NCI-H526 treated with DMSO at 0.1 percent for 48 hours (cell line): ENCODE results near the gene CAPN9.
"Not testable (repeated sequence)": the region's sequence is repeated elsewhere in the genome, so short reads cannot be mapped to it uniquely, and the experiment has no call there.

ENCODE experiments used
- DNase-seq: peaks from one replicate; lab custom pipeline; 2025; lab: John Stamatoyannopoulos, UW

CAPN9 gene, protein sequence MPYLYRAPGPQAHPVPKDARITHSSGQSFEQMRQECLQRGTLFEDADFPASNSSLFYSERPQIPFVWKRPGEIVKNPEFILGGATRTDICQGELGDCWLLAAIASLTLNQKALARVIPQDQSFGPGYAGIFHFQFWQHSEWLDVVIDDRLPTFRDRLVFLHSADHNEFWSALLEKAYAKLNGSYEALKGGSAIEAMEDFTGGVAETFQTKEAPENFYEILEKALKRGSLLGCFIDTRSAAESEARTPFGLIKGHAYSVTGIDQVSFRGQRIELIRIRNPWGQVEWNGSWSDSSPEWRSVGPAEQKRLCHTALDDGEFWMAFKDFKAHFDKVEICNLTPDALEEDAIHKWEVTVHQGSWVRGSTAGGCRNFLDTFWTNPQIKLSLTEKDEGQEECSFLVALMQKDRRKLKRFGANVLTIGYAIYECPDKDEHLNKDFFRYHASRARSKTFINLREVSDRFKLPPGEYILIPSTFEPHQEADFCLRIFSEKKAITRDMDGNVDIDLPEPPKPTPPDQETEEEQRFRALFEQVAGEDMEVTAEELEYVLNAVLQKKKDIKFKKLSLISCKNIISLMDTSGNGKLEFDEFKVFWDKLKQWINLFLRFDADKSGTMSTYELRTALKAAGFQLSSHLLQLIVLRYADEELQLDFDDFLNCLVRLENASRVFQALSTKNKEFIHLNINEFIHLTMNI

DNA sequence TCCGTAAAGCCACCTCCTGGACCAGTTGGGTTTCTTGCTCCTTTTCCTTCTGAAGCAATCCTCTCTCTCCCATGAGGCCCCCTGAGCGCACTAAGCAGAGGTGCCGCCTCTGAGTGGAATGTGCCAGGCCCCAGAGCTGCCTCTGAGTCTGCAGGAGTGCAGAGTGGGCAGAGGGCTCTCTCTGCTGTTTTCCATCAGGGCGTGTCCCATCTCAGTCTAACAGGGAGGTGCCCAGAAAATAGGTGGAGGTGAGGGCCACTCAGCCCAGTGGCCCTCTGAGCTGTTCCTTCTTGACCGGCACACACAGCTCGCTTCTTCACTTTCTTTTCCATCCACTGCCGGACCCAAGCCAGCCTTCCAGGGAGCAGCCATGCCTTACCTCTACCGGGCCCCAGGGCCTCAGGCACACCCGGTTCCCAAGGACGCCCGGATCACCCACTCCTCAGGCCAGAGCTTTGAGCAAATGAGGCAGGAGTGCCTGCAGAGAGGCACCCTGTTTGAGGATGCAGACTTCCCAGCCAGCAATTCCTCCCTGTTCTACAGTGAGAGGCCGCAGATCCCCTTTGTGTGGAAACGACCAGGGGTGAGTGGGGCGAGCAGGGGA is at the start of gene CAPN9:
Gene CAPN9 (plus strand): TSS at position 262 of the 604 bp plus-strand sequence. CDS start 109 bp downstream, at position 371.
- no peak for DNase-seq

DNA sequence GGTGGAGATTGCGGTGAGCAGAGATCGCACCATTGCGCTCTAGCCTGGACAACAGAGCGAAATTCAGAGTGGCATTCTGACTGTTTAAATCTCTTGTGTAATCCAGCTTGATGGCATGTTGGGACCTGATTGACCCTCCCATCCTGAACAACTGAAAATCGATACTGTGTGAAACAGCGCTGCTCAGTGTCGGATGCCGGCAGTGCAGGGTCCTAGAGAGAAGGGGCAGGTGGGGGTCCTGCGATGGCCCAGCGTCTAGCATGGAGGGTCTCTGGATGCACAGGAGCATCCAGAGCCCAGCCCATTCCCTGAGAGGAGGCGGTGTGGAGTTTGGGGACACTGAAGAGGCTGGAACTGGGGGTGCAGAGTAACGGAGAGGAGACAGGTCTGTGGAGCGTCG is 49.1 kb upstream of the CAPN9 start:
- DNase-seq = no peak

DNA sequence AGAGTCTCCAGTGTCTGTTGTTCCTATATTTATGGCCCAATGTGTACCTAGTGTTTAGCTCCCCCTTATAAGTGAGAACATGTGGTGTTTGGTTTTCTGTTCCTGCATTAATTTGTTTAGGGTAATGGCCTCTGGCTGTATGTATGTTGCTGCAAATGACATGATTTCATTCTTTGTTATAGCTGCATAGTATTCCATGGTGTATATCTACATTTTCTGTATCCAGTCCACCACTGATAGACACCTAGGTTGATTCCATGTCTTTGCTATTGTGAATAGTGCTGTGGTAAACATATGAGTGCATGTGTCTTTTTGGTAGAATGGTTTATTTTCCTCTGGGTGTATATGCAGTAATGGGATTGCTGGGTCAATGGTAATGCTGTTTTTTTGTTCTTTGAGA is 48.2 kb upstream of the CAPN9 start:
- DNase-seq = not testable (repeated sequence)

DNA sequence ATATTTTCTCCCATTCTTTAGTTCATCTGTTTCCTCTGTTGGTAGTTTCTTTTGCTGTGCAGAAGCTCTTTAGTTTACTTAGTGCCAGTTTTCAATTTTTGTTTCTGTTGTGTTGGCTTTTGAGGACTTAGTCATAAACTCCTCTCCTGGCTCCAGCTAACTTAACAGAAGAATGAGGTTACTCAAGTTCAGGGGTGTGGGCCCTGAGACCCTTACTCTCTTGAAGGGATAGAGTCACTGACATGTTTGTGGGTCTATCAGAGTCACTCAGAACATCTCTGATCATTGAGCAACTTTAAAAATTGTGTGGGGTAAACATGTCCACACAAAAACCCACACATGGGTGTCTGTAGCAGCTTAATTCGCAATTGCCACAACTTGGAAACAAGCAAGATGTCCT is 47.5 kb upstream of the CAPN9 start:
- DNase-seq = no peak

DNA sequence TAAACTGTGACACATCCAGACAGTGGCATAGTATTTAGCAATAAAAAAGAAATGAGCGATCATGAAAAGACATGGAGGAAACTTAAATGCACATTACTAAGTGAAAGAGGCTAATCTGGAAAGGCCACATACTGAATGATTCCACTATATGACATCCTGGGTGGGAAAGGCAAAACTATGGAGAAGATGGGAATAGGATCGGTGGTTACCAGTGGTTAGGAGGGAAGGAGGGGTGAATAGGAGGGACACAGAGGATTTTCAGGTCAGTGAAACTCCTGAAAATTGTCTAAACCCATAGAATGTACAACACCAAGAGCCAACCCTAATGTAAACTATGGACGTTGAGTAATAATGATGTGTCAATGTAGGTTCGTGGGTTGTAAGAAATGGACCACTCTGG is 47.1 kb upstream of the CAPN9 start:
- no peak for DNase-seq

DNA sequence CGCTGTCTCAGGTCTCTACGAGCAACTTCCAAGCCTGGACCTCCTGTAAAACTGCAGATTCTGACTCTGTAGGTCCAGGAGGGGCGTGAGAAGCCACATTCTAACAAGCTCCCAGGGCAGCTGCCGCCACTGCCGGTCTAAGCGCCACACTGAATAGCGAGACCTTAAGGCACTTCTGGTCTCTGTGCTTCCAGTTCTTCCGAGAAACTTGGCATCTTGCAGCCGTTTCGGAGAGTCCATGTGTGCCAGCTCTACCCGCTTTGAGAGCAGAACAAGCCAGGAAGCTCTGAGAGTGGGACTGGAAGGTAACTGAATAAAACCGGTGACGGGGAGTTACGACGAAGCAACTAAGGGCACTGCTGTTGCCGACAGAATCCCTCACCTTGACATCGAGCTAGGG is 45.8 kb upstream of the CAPN9 start:
- no peak for DNase-seq

DNA sequence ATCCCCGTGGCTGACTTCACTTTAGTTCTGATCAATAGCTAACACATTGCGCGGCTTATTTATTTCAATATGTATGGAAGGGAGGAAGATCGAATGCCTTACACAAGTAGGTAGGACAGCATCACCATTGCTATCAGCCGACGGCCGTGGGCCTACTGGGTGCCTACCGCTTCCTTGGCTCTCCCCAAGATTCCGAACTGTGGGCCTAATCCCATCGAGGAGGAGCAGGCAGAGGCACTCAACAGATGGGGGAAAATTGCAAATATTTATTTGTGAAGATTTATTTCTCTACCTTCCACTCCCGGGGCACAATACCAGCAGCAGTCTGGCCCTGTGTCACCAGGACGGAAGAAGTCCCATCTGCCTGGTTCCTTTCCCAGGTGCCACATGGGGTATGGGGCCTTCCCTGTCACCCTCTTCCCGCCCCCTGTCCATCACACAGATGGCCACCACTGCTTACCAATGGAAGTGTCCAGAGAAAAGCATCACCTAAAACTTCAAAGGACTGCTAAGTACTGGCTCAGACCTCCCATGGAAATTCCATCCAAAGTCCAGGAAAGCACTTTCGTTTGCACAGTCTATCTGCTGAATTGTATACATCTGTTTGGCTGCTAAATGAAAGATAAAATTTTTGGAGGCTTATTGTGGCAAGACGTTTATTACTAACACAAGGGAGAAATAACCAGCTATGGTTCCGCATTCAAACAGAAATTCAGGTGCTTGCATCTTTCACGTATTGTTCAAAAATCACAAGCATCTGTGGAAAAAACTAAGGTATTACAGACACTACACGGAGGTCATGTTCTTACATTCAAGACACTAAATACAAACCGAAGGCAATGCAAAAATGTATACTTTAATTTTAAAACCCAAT is 45.1 kb upstream of the CAPN9 start:
- no peak for DNase-seq

DNA sequence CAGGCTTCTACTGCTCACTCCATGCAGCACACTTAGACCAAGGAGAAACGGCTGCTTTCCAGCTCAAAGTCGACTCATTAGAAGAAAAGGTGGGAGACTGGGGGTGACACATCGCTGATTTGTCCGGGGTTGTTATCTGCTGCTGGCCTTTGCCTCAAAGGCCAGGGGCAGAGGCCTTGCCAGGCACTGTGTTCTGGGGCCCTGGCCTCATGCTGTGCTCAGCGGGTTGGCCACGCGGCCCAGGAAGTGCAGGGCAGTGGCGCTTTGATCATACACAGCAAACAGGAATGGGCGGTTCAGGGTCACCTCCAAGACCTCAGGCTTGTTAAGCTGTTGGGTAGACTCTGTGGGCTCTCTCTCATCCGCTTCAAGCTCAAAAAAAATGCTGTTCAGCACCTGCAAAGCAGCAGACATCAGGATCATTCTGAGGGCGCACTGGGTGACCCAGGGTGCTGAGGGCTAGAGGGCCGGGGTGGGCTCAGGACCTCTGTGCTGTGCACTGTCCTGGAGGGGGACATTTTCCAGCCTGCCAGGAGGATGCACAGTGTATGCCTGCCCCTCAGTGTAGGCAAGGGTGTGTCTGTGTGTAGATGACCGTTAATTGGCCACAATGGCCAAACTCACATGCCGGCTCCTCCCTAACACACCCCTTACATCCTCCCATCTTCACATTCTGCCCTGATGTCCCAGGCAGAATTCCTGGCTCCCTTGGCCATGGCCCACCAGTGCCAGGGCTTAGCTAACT is 44.1 kb upstream of the CAPN9 start:
- DNase-seq = no peak

DNA sequence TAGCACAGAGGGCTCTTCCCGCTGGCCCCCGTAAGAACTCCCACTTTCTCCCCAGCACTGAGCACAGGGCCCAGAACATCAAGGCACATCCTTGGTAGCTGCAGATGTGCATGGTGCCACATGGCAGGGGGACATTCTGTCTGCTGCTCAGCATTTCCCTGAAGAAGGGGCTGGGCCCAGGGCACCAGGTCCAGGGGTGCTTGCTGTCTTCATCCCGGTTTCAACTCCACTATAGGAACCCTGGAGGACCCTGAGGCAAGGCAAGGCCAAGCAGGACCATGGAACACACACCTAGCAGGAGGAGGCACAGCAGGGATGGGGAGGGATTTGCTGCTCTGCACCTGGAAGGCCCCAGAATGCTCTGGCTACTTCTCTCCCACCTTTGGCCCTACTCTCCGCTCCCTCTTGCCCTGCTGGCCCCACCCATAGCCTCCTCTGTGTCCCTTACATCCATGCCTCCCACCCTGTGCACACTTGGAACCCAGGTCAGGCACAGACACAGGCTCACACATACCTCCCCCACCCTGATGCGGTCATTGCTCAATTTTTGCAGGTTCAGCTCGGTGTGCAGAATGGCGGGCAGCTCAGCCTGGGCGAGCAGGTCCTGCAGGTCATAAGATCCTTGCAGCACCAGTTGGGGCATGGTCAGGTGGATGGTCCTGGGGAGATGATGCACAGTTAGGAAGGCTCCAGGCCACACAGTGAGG is 43.4 kb upstream of the CAPN9 start:
- no peak for DNase-seq

DNA sequence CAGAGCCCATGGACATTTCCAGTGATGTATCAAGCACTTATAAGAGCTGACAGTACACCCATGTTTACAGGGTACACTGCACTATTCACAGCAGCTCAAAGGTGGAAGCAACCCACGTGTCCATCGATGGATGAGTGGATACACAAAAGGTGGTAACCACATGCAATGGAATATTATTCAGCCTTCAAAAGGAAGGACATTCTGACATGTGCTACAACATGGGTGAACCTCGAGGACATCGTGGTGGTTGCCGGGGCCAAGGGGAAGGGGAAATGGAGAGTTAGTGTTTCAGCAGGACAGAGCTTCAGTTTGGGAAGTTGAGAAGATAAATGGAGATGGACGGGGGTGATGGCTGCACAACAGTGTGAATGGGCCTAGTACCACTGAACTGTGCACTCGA is 42.4 kb upstream of the CAPN9 start:
- DNase-seq = no peak

DNA sequence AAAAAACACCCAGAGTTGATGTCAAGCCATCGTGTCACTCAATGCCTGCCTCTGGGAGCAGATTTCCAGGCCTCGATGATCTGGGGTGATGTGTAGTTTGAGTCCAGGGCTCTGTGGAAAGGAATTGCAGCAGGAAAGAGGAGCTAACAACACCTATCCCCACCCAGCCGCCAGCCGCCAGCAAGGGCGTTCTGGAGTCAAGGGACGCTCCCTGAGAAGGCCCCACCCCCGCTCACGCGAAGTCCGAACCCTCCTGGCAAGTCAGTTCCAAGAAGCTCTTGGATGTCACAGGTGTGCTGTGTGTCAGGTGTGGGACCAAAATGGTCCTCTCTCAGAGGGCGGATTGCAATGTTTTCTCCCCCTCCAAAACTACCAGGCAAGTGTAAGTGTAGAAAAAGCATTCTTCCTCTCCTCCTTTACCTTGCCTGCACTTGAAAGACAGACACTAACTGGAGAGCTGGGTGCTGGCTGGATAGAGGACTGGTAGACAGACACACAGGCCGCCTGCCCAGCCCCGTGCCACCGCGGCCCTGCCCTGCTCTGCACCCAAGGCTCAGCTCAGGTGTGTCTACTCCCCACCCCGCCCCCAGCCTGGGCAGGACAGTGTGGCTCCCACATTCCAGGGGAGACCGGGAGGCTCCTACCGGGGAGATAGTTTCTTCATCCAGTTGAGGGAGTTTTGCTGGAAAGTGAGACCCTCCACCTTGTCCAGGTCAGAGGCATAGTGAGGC is 41.7 kb upstream of the CAPN9 start:
- DNase-seq = no peak

DNA sequence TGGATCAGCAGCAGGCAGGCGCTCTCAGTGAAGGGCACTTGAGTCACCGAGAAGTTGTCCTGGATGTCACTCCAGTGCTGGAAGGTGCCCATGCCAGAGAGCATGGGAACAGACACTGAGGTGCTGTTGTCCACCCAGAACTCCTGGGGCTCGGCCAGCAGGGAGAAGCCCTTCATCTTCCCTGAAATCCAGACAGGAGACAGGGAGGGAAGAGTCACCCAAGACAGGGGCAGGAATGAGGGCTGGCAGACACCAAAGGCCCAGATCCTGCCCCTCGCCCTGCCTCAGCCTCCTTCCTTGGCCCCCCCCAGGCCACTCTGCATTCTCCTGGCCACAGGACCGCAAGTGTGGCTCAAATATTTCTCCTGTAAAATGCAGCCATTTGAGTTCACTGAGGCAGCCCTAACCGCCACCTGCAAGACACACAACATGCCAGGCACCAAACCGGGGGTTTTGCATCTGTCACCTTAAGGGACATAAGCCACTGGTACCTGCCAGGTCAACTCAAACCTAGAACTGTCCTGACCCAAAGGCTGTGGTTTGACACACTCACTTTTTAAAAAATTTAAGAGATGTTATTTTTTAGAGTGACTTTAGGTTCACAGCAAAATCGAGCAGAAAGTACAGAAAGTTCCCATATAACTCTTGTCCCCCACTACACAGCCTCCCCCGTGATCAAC is 41.0 kb upstream of the CAPN9 start:
- DNase-seq = no peak

DNA sequence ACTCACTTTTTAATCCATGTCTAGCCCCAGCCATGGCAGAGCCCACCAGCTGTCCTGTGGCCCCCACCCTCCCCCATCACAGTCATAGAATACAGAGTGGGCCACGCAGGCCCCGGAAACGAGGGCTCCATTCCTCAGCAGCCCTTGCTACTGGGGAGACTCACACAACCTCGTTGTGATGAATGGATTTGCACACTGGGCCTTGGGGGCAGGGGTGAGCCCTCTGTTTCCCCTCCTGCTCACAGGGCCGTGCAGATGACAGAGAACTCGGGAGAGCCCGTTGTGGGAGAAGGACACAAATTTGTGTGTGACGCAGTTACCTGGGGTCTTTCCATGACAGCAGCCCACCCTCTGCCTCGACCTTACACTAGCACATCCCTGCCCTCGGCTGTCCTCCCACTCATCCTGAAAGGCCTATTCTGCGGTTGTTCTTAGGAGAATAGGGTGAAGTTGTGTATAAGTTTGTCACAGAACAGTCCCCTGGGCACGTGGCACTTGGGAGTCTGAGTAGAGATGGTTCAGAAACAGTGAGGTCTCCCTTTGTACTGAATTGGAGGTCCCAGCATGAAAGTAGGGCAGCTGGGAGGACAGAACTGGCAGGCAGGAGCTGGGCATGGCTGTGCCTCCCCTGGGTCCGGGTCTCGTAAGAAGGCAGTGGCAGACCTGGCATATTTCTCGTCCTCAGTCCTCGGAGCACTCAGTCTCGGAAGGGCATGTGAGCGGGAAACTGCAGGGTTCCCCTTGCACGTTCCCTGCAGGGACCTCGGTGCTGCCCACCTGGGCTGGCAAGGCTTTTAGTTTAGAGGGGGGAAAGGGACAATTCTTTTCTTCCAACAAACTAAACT is 40.1 kb upstream of the CAPN9 start:
- DNase-seq = no peak

DNA sequence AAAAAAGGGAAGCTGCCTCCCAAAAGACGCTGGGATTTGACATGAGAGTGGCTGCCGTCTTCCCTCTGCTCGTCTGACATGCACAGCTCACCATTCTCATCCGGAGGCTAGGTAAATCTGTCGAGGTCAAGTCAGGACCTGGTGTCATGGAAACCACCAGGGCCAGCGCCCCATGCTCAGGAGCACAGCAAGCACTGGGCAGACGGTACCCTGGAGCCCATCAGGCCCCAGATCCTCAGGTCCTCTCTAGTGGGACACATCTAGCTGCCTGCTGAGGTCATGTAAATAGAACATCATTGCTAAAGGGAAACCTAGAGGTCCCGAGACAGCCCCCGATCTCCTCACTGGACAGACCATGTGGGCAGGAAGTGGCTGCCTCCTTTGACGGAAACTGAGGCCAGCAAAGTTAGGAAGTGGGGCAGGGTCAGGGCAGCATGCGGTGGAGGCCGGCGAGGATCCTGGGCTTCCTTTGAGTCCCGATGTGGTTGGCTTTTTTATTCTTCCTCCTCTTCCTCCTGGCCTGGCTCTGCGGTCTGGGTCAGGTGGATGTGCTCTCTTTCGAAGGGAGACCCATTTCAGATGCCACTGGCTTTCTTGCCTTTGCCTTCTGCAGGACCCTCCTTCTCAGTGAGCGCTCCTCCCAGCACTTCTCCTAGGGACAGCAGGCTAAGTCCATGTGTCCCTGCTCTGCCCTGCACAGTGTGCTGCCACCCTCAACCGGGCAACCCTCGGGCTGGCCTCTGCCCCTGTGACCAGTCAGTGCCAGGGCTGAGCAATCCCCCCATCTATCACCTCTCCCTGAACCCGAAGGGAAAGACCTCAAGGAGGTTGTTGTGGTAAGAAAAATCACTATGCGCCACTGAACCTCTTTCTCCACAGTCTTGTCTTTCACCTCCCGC is 39.2 kb upstream of the CAPN9 start:
- DNase-seq = no peak

DNA sequence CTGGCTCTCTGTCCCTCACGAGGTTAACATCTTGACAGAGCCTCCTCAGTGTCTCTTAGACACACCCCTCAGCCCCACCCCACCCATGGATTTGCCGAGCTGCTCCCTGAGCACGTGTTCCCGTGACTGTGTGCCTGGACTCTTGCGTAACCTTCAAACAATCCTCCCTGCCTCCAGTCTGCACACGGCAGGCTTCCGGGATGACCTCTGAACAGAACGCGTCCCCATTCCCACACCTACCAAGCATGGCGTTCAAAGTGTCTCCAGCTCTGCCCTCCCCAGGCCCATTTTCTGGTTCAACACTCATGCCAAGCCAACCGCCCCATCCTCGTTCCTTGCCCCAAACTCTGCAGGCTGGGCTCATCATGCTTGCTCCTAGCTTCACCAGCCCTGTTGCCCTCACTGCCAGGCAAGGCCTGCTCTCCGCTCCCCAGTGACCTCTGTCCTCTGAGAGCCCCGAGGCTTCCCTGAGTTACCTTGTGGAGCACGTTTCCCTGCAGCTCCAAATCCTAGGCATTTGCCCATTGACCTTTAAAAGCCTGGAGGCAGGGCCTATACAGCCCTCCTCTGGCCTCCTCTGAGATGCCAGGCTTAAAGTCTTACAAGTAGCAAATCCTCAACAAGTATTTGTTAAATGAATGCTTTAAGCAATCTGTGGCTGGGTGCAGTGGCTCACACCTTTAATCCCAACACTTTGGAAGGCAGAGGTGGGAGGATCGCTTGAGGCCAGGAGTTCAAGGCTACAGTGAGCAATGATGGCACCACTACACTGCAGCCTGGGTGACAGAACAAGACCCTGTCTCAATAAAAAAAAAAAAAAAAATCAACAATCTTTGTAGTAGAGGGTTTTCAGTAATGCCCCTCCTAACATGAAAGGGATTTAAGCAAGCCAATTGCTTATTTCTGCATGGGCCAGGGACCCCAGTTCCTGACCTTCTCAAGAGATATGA is 38.3 kb upstream of the CAPN9 start:
- DNase-seq = no peak
